ENCODE measurements around the gene OMA1.

OMA1 gene

GRCh38 chr1:58440696-58441095 lies 105.8 kb downstream of the OMA1 start:
- H3K36me3 ChIP-seq (ENCODE audit: control insufficient read depth, low read length) = no peaks in the 10 kb centered on the region
- H3K9me3 ChIP-seq (ENCODE audit: control insufficient read depth, insufficient read depth, low read length) = no peaks in the 10 kb centered on the region
- no peak overlapping the region for H3K4me2 ChIP-seq (ENCODE audit: low read length)
- no peak overlapping the region for H3K27ac ChIP-seq (ENCODE audit: low read depth, low read length)
- H4K20me1 ChIP-seq (ENCODE audit: control insufficient read depth, insufficient read depth, low read depth, low read length) = no peaks in the 10 kb centered on the region
- no peaks in the 10 kb centered on the region for H3K9me2 ChIP-seq (replicated peaks; ENCODE audit: control insufficient read depth, low read length)
- TF ChIP-seq EZH2phosphoT487 (IDR thresholded peaks at IDR 0.05; ENCODE audit: borderline replicate concordance, low read length) (no peak), CTCF (IDR thresholded peaks at IDR 0.05; ENCODE audit: low read depth, low read length, poor library complexity, severe bottlenecking) (no peak)
- H3K79me2 ChIP-seq (ENCODE audit: control insufficient read depth, low read length) = no peaks in the 10 kb centered on the region
- no peaks in the 10 kb centered on the region for H3K4me1 ChIP-seq (ENCODE audit: control insufficient read depth, low read length)
- H3K4me3 ChIP-seq (ENCODE audit: low read length) = no peak overlapping the region
- no peaks in the 10 kb centered on the region for H3K27me3 ChIP-seq (ENCODE audit: control insufficient read depth, low read length)
- no peaks in the 10 kb centered on the region for H3F3A ChIP-seq (ENCODE audit: control insufficient read depth, insufficient read depth)

GRCh38 chr1:58439946-58440345 lies 106.6 kb downstream of the OMA1 start:
- Histone ChIP-seq H3K36me3 (ENCODE audit: control insufficient read depth, low read length) (no peaks in the 10 kb centered on the region), H4K20me1 (ENCODE audit: control insufficient read depth, insufficient read depth, low read depth, low read length) (no peaks in the 10 kb centered on the region), H3K9me2 (replicated peaks; ENCODE audit: control insufficient read depth, low read length) (no peaks in the 10 kb centered on the region), H3K27me3 (ENCODE audit: control insufficient read depth, low read length) (no peaks in the 10 kb centered on the region), H3K27ac (ENCODE audit: low read depth, low read length) (no peak overlapping the region), H3K4me3 (ENCODE audit: low read length) (no peak overlapping the region), H3K4me2 (ENCODE audit: low read length) (no peak overlapping the region), H3K4me1 (ENCODE audit: control insufficient read depth, low read length) (no peaks in the 10 kb centered on the region), H3K9me3 (ENCODE audit: control insufficient read depth, insufficient read depth, low read length) (no peaks in the 10 kb centered on the region), H3K79me2 (ENCODE audit: control insufficient read depth, low read length) (no peaks in the 10 kb centered on the region), H3F3A (ENCODE audit: control insufficient read depth, insufficient read depth) (no peaks in the 10 kb centered on the region)
- TF ChIP-seq CTCF (IDR thresholded peaks at IDR 0.05; ENCODE audit: low read depth, low read length, poor library complexity, severe bottlenecking) (no peak), EZH2phosphoT487 (IDR thresholded peaks at IDR 0.05; ENCODE audit: borderline replicate concordance, low read length) (no peak)

- Histone ChIP-seq H3K4me3 (ENCODE audit: low read length) (no peak overlapping the region), H3F3A (ENCODE audit: control insufficient read depth, insufficient read depth) (no peaks in the 10 kb centered on the region), H3K36me3 (ENCODE audit: control insufficient read depth, low read length) (no peaks in the 10 kb centered on the region), H3K4me2 (ENCODE audit: low read length) (no peak overlapping the region), H3K9me3 (ENCODE audit: control insufficient read depth, insufficient read depth, low read length) (no peaks in the 10 kb centered on the region), H3K27ac (ENCODE audit: low read depth, low read length) (no peak overlapping the region), H4K20me1 (ENCODE audit: control insufficient read depth, insufficient read depth, low read depth, low read length) (no peaks in the 10 kb centered on the region), H3K4me1 (ENCODE audit: control insufficient read depth, low read length) (no peaks in the 10 kb centered on the region), H3K27me3 (ENCODE audit: control insufficient read depth, low read length) (no peaks in the 10 kb centered on the region), H3K79me2 (ENCODE audit: control insufficient read depth, low read length) (no peaks in the 10 kb centered on the region), H3K9me2 (replicated peaks; ENCODE audit: control insufficient read depth, low read length) (no peaks in the 10 kb centered on the region)
- no peak for TF ChIP-seq EZH2phosphoT487 (IDR thresholded peaks at IDR 0.05; ENCODE audit: borderline replicate concordance, low read length)
- TF ChIP-seq CTCF (IDR thresholded peaks at IDR 0.05; ENCODE audit: low read depth, low read length, poor library complexity, severe bottlenecking) = no peak
Observed at GRCh38 chr1:58438468-58438867, 108.1 kb downstream of the OMA1 start.

GRCh38 chr1:58437623-58438022 lies 108.9 kb downstream of the OMA1 start:
- no peak overlapping the region for H3K4me2 ChIP-seq (ENCODE audit: low read length)
- H3K27me3 ChIP-seq (ENCODE audit: control insufficient read depth, low read length) = no peaks in the 10 kb centered on the region
- no peaks in the 10 kb centered on the region for H3K9me3 ChIP-seq (ENCODE audit: control insufficient read depth, insufficient read depth, low read length)
- no peak overlapping the region for H3K4me3 ChIP-seq (ENCODE audit: low read length)
- H3K79me2 ChIP-seq (ENCODE audit: control insufficient read depth, low read length) = no peaks in the 10 kb centered on the region
- TF ChIP-seq CTCF (IDR thresholded peaks at IDR 0.05; ENCODE audit: low read depth, low read length, poor library complexity, severe bottlenecking) = no peak
- TF ChIP-seq EZH2phosphoT487 (IDR thresholded peaks at IDR 0.05; ENCODE audit: borderline replicate concordance, low read length) = no peak
- H3K4me1 ChIP-seq (ENCODE audit: control insufficient read depth, low read length) = no peaks in the 10 kb centered on the region
- no peak overlapping the region for H3K27ac ChIP-seq (ENCODE audit: low read depth, low read length)
- no peaks in the 10 kb centered on the region for H3K36me3 ChIP-seq (ENCODE audit: control insufficient read depth, low read length)
- H3F3A ChIP-seq (ENCODE audit: control insufficient read depth, insufficient read depth) = no peaks in the 10 kb centered on the region
- H4K20me1 ChIP-seq (ENCODE audit: control insufficient read depth, insufficient read depth, low read depth, low read length) = no peaks in the 10 kb centered on the region
- no peaks in the 10 kb centered on the region for H3K9me2 ChIP-seq (replicated peaks; ENCODE audit: control insufficient read depth, low read length)
